Motor neuron (in vitro differentiated cells): ENCODE data around the gene PROM1. TPM values are rescaled to one million over a fixed set of nuclear protein-coding genes. Genes with fewer than 3 reads are reported as not detected.

Source experiments
- ATAC-seq, 8 experiments: fragments of 200-7000 bp; cut with Tn5 transposase; replicated peaks in 6 of 8; 2 replicates each; pipeline ENCODE4 v1.8.0; 2021; ENCODE audit warnings: mild to moderate bottlenecking in 8 of 8, moderate library complexity in 8 of 8
- H3K27ac ChIP-seq, 2 donors: fragments of 250-450 bp; sonication (Bioruptor Pico); 2 replicates each; pipeline ENCODE4 v1.9.0; 2021; ENCODE audit warnings: antibody characterized with exemption in 2 of 2, mild to moderate bottlenecking in 2 of 2, moderate library complexity in 1 of 2
- H3K4me1 ChIP-seq, 2 donors: fragments of 250-450 bp; sonication (Bioruptor Pico); replicated peaks in 1 of 2; 2 replicates each; pipeline ENCODE4 v1.6.1; 2021; ENCODE audit warnings: antibody characterized with exemption in 2 of 2, mild to moderate bottlenecking in 2 of 2, moderate library complexity in 1 of 2
- H3K4me3 ChIP-seq, 5 donors: fragments of 250-450 bp; sonication (Bioruptor Pico); 2 replicates each; pipeline ENCODE4 v1.9.0; 2021; ENCODE audit warnings: antibody characterized with exemption in 5 of 5, mild to moderate bottlenecking in 5 of 5, moderate library complexity in 4 of 5
- WGBS, 10 experiments: fragments of 450-650 bp; shearing (Covaris generic); methylation state at CpG; one replicate each; pipeline ENCODE4 v1.0.0; 2022; 5-methylcytosine and 5-hydroxymethylcytosine counted together
- in situ Hi-C, 9 experiments: fragments of 400-800 bp; cut with MboI; loops; one replicate each; pipeline ENCODE4 v1.15.0; 2021; ENCODE audit warnings: low sequenced_read_pairs in 9 of 9, low pct_unique_long_range_greater_than_20kb in 2 of 9; ENCODE audit not compliant: unreplicated experiment in 9 of 9
- total RNA-seq, 8 experiments: library from RNA; unstranded; fragments of 300-600 nt; gene quantifications; 2 replicates each; pipeline versions ENCODE4 v1.2.3 to v1.2.4, GENCODE V29; 2022

PROM1 gene
- total RNA-seq, 8 experiments from 2014 or later, result 1.8 to 45.1 (median 10.1) TPM; not detected in 1

- in situ Hi-C loops, result loop anchor here in 2 of 9 experiments (25.0 kb wide), 1 partner anchor 520 kb away; no protein-coding TSS in a partner anchor
- H3K4me3 ChIP-seq, result no peak overlapping the region
- ATAC-seq, result no peak
- WGBS, 10 experiments, result 25 to 87% (median 45%) methylated on average over 1 to 5 of the region's 5 CpGs; no CpG with 5 or more reads in 4 of the 10 experiments
- H3K27ac ChIP-seq, result no peak overlapping the region
- H3K4me1 ChIP-seq, result peaks cover 0 to 10% of the 10 kb centered on the region in 2 donors
Observed at GRCh38 chr4:16007471-16008095, 76.2 kb downstream of the PROM1 start.

DNA sequence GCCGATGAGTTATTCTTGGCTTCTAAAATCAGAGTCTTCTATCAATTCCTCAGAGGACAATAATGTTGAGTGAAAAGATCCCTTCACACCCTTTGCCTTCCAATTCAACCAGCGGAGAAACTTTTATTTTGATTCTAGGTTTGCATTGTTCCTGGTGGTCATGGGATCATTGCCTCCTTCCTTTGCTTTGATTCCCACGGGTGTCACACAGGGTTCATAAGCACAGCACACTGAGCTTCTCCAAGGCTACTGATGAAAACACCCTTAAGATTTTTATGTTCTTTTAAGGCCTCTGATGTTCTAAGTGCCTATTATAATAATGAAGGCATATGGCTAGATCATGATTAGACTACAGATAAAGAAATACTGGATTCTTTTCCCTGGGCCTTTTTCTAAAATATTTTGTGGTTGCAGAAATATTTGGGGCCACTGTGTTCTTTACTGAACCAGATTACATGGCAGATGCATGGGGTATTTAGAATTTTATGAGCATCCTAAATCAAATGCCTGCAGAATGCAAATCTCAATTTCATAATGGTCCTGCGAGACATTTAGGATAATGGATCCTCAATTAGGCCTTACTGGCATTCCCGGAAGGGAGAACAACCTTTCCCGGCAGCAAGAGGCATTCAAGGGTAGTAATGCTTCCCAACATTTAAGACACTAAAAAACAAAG lies 76.9 kb downstream of the PROM1 start:
- peak in 6 of 8 experiments; percentile 28 to 88 (median 52) for ATAC-seq
- H3K27ac ChIP-seq, result no peak overlapping the region
- in situ Hi-C loops, result loop anchor here in 2 of 9 experiments (25.0 kb wide), 1 partner anchor 520 kb away; no protein-coding TSS in a partner anchor
- peaks cover 0 to 10% of the 10 kb centered on the region in 2 donors for H3K4me1 ChIP-seq
- no peak overlapping the region for H3K4me3 ChIP-seq
- WGBS, 10 experiments, result 36 to 86% (median 66%) methylated on average over 1 to 5 of the region's 6 CpGs; no CpG with 5 or more reads in 1 of the 10 experiments

GRCh38 chr4:16005676-16006075 lies 78.1 kb downstream of the PROM1 start:
- no peak overlapping the region for H3K4me3 ChIP-seq
- in situ Hi-C loops, result loop anchor here in 2 of 9 experiments (25.0 kb wide), 1 partner anchor 518 kb away; no protein-coding TSS in a partner anchor
- no peak for ATAC-seq

DNA sequence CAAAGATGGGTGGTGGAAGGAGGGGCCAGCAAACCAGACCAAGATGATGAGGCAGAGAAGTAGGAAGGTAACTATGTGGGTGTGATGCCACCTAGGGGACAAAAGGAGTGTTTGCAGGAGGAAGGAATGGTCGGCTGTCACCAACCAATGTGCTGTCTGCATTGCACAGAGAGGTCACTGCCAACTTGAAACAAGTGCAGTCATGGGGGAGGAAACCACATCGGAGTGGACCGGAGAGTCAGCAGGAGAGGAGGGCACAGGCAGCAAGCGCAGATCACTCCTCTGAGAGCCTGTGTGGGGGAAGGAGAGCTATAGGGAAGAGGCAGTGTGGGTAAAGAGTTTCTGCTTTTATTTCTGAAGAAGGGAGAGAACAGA lies 82.4 kb downstream of the PROM1 start:
- H3K4me1 ChIP-seq, result no peaks in the 10 kb centered on the region
- WGBS, 10 experiments, result 0 to 14% (median 0%) methylated on average over 1 to 3 of the region's 4 CpGs; no CpG with 5 or more reads in 3 of the 10 experiments
- no peak overlapping the region for H3K27ac ChIP-seq
- in situ Hi-C loops, result loop anchor here in 2 of 9 experiments (25.0 kb wide), 1 partner anchor 514 kb away; no protein-coding TSS in a partner anchor
- H3K4me3 ChIP-seq, result no peak overlapping the region
- peak; percentile 92 to 99 (median 98) for ATAC-seq

More at GRCh38 chr4:16005676-16006075, 78.1 kb downstream of the PROM1 start:
- Histone ChIP-seq H3K4me1 (peaks cover 0 to 10% of the 10 kb centered on the region in 2 donors), H3K27ac (no peak overlapping the region)
- 41 to 100% (median 76%) methylated on average over 1 to 5 of the region's 5 CpGs; no CpG with 5 or more reads in 4 of the 10 experiments for WGBS, 10 experiments

GRCh38 chr4:16000708-16001483 lies 82.9 kb downstream of the PROM1 start:
- Histone ChIP-seq H3K4me1 (no peaks in the 10 kb centered on the region), H3K27ac (no peak overlapping the region), H3K4me3 (no peak overlapping the region)
- ATAC-seq, result peak in 4 of 8 experiments; percentile 2 to 67 (median 8)
- WGBS, 10 experiments, result 34 to 100% (median 82%) methylated on average over 1 to 4 of the region's 12 CpGs; no CpG with 5 or more reads in 4 of the 10 experiments
- in situ Hi-C loops, result loop anchor here in 2 of 9 experiments (25.0 kb wide), 1 partner anchor 514 kb away; no protein-coding TSS in a partner anchor

- Histone ChIP-seq H3K4me3 (no peak overlapping the region), H3K27ac (no peak overlapping the region), H3K4me1 (no peaks in the 10 kb centered on the region)
- WGBS, 10 experiments, result 0 to 92% (median 12%) methylated on average over 1 to 4 of the region's 4 CpGs; no CpG with 5 or more reads in 2 of the 10 experiments
- ATAC-seq, result no peak
- in situ Hi-C loops, result loop anchor here in 1 of 9 experiments (25.0 kb wide), 1 partner anchor 509 kb away; no protein-coding TSS in a partner anchor
Observed at GRCh38 chr4:15996773-15997172, 87.0 kb downstream of the PROM1 start.

DNA sequence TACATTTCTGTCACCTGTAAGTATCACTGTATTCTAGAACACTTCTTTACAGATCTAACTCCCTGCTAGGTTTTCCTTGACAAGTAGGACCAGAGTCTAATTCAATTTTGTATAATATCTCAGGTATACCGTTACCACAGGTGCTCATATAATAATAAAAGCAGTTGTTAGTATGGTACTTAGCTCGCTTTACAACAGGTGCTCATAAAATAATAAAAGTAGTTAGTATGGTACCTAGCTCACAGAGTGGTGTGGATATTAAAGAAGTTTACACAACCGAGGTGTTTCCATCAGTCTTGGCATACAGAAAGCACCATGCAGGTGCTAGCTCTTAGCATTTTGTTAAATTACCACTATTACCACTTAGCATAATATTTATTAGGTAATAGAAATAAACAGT lies 88.0 kb downstream of the PROM1 start:
- in situ Hi-C loops, result loop anchor here in 1 of 9 experiments (25.0 kb wide), 1 partner anchor 509 kb away; no protein-coding TSS in a partner anchor
- Histone ChIP-seq H3K4me3 (no peak overlapping the region), H3K4me1 (peaks cover 0 to 1% of the 10 kb centered on the region in 2 donors), H3K27ac (no peak overlapping the region)
- WGBS, 10 experiments, result 20 to 100% (median 94%) methylated on average over 1 to 2 of the region's 3 CpGs; no CpG with 5 or more reads in 3 of the 10 experiments
- no peak for ATAC-seq

DNA sequence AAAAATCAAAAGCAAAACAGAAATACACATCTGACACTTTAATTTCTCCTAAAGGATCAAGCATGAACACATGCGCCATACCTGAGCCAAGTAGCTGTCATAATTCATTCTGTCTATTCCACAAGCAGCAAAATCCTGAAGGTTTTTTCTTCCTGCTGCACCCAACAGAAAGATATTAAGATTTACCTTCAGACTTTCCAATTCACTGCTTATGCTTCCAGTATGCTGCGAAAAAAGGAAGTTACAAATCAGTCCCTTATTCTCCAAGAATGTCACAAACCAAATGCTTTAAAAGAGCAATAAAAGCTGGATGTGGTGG lies 91.7 kb downstream of the PROM1 start:
- ATAC-seq, result no peak
- 0 to 100% (median 83%) methylated on average over 1 to 2 of the region's 2 CpGs; no CpG with 5 or more reads in 3 of the 10 experiments for WGBS, 10 experiments
- no peak overlapping the region for H3K27ac ChIP-seq
- no peak overlapping the region for H3K4me3 ChIP-seq
- H3K4me1 ChIP-seq, result peaks cover 0 to 3% of the 10 kb centered on the region in 2 donors
- in situ Hi-C loops, result loop anchor here in 1 of 9 experiments (25.0 kb wide), 1 partner anchor 505 kb away; no protein-coding TSS in a partner anchor

- Histone ChIP-seq H3K27ac (no peak overlapping the region), H3K4me3 (no peak overlapping the region), H3K4me1 (peaks cover 0 to 3% of the 10 kb centered on the region in 2 donors)
- in situ Hi-C loops, result loop anchor here in 1 of 9 experiments (25.0 kb wide), 1 partner anchor 503 kb away; no protein-coding TSS in a partner anchor
- 0 to 97% (median 82%) methylated on average over 1 to 9 of the region's 12 CpGs for WGBS, 10 experiments
- peak in 2 of 8 experiments; percentile 14 to 49 for ATAC-seq
Observed at GRCh38 chr4:15990570-15991285, 93.1 kb downstream of the PROM1 start.

DNA sequence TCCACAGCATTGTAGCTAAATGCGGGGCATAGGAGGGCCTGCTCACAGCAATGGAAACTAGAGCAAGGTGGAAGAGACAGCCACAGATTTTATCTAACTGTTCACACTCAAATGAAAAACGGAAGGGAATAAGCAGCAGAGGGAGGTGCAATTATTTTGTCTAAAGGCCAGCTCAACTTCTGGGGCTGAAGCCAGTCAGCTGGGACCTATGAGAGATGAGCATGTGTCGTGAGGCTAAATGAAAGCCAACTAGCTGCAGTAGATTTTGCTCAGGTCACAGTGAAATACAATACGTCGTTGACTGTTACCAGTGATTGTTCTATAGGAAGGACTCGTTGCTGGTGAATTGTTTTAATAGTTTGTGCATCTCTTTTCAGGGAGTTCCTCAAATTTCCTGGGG lies 94.4 kb downstream of the PROM1 start:
- peak in 2 of 8 experiments; percentile 28 to 33 for ATAC-seq
- peaks cover 0 to 3% of the 10 kb centered on the region in 2 donors for H3K4me1 ChIP-seq
- no peak overlapping the region for H3K4me3 ChIP-seq
- 29 to 100% (median 75%) methylated on average over 1 to 6 of the region's 6 CpGs for WGBS, 10 experiments
- H3K27ac ChIP-seq, result no peak overlapping the region
- in situ Hi-C loops, result loop anchor here in 1 of 9 experiments (25.0 kb wide), 1 partner anchor 502 kb away; no protein-coding TSS in a partner anchor

GRCh38 chr4:15988222-15988621 lies 95.6 kb downstream of the PROM1 start:
- ATAC-seq, result peak in 3 of 8 experiments; percentile 11 to 43 (median 38)
- in situ Hi-C loops, result loop anchor here in 1 of 9 experiments (25.0 kb wide), 1 partner anchor 501 kb away; no protein-coding TSS in a partner anchor
- 0 to 100% (median 100%) methylated on average over 1 of the region's 1 CpG; no CpG with 5 or more reads in 5 of the 10 experiments for WGBS, 10 experiments

More at GRCh38 chr4:15988222-15988621, 95.6 kb downstream of the PROM1 start:
- no peak overlapping the region for H3K4me3 ChIP-seq
- H3K4me1 ChIP-seq, result peaks cover 0 to 3% of the 10 kb centered on the region in 2 donors
- no peak overlapping the region for H3K27ac ChIP-seq
